GM23248 (cell line): ENCODE measurements around the gene GMEB2.

ENCODE experiments used
- EZH2 ChIP-seq: fragments of 200-600 bp; sonication (generic); IDR thresholded peaks from 2 replicates; pipeline ENCODE4 v1.6.1; 2018; ENCODE audit warnings: antibody characterized with exemption, mild to moderate bottlenecking; ENCODE audit not compliant: insufficient read depth, poor library complexity, severe bottlenecking
- EZH2phosphoT487 ChIP-seq: fragments of 200-600 bp; sonication (generic); IDR thresholded peaks from 2 replicates; pipeline ENCODE4 v1.6.1; 2018; ENCODE audit warnings: antibody characterized with exemption, moderate library complexity, mild to moderate bottlenecking, low read depth; ENCODE audit not compliant: insufficient read depth

- TF ChIP-seq EZH2phosphoT487: no peak
- no peak for TF ChIP-seq EZH2
These were observed 53.2 kb downstream of the GMEB2 start for GRCh38 chr20:63573647-63574131.
